IMR-90 (cell line): ENCODE measurements around the gene TGFB3. TPM values are rescaled to one million over a fixed set of nuclear protein-coding genes. Genes with fewer than 3 reads are reported as not detected.

Experiments
- ATAC-seq: fragments of 200-7000 bp; cut with Tn5 transposase; 2 replicates; pipeline ENCODE4 v1.9.1; 2020; ENCODE audit warnings: low read depth, mild to moderate bottlenecking, moderate library complexity
- BruUV-seq: library from RNA; stranded (reverse); fragments of 400-500 nt; replicated peaks from 2 replicates; lab custom pipeline; 2021; lab: Mats Ljungman, UMichigan
- CTCF ChIA-PET: fragments of 300-600 bp; formaldehyde crosslinking; extraction: SDS; loops from one replicate; lab custom pipeline; 2021; ENCODE audit warnings: antibody characterized with exemption; lab: Yijun Ruan, JAX
- POLR2A ChIA-PET: fragments of 300-600 bp; sonication (Branson Sonifier 250); formaldehyde crosslinking; loops from one replicate; lab custom pipeline; 2022; ENCODE audit warnings: antibody characterized with exemption; ENCODE audit not compliant: unreplicated experiment; lab: Charles Lee
- DNase-seq: peaks from one replicate; pipeline ENCODE4 v3.0.0; 2013
- H2AFZ ChIP-seq: replicated peaks from 2 replicates; pipeline ENCODE3; 2013; ENCODE audit warnings: low read length, mild to moderate bottlenecking; ENCODE audit not compliant: poor library complexity
- H2AK5ac ChIP-seq: 2 replicates; pipeline ENCODE4 v1.6.1; 2013; ENCODE audit warnings: low read depth, low read length, inconsistent platforms
- H2AK9ac ChIP-seq: replicated peaks from 2 replicates; pipeline ENCODE3; 2013; ENCODE audit warnings: mild to moderate bottlenecking, low read depth, low read length, moderate library complexity; ENCODE audit not compliant: poor library complexity
- H2BK120ac ChIP-seq: 2 replicates; pipeline ENCODE4 v1.6.1; 2013; ENCODE audit warnings: low read depth, low read length, inconsistent platforms
- H2BK15ac ChIP-seq: 3 replicates; pipeline ENCODE4 v1.6.1; 2013; ENCODE audit warnings: low read depth, low read length, inconsistent platforms
- H2BK20ac ChIP-seq: 2 replicates; pipeline ENCODE4 v1.6.1; 2013; ENCODE audit warnings: low read depth, mild to moderate bottlenecking, inconsistent platforms, low read length, moderate library complexity
- H2BK5ac ChIP-seq: 2 replicates; pipeline ENCODE4 v1.6.1; 2013; ENCODE audit warnings: mild to moderate bottlenecking, low read depth, low read length, inconsistent platforms; ENCODE audit not compliant: poor library complexity, severe bottlenecking
- H3K14ac ChIP-seq: replicated peaks from 2 replicates; pipeline ENCODE4 v1.6.1; 2013; ENCODE audit warnings: low read depth, low read length, inconsistent platforms
- H3K18ac ChIP-seq: 2 replicates; pipeline ENCODE4 v1.6.1; 2013; ENCODE audit warnings: low read depth, low read length, control low read depth
- H3K23ac ChIP-seq: 2 replicates; pipeline ENCODE4 v1.6.1; 2013; ENCODE audit warnings: low read depth, low read length, inconsistent platforms
- H3K27ac ChIP-seq: 2 replicates; pipeline ENCODE4 v1.5.1; 2013; ENCODE audit warnings: mild to moderate bottlenecking, control low read depth, low read length; ENCODE audit not compliant: insufficient read depth
- H3K27me3 ChIP-seq: 2 replicates; pipeline ENCODE4 v1.6.1; 2013; ENCODE audit warnings: low read length; ENCODE audit not compliant: control insufficient read depth, insufficient read depth
- H3K36me3 ChIP-seq: 2 replicates; pipeline ENCODE4 v1.6.1; 2013; ENCODE audit warnings: low read length, mixed read lengths; ENCODE audit not compliant: control insufficient read depth, insufficient read depth
- H3K4ac ChIP-seq: 2 replicates; pipeline ENCODE4 v1.6.1; 2013; ENCODE audit warnings: low read depth, low read length, inconsistent platforms
- H3K4me1 ChIP-seq: 2 replicates; pipeline ENCODE4 v1.6.1; 2013; ENCODE audit warnings: low read length, mixed read lengths; ENCODE audit not compliant: control insufficient read depth, insufficient read depth
- H3K4me2 ChIP-seq: 2 replicates; pipeline ENCODE4 v1.6.1; 2013; ENCODE audit warnings: low read depth, mild to moderate bottlenecking, control low read depth, low read length, moderate library complexity
- H3K4me3 ChIP-seq: 2 replicates; pipeline ENCODE4 v1.5.1; 2013; ENCODE audit warnings: low read depth, mild to moderate bottlenecking, control low read depth, low read length, moderate library complexity; ENCODE audit not compliant: insufficient read depth
- H3K56ac ChIP-seq: 2 replicates; pipeline ENCODE4 v1.6.1; 2013; ENCODE audit warnings: low read length, inconsistent platforms; ENCODE audit not compliant: insufficient read depth; ENCODE audit errors: extremely low read depth
- H3K79me1 ChIP-seq, 2 experiments: 2 replicates each; pipeline ENCODE4 v1.6.1; 2013; ENCODE audit warnings: low read length in 2 of 2, inconsistent platforms in 1 of 2, low read depth in 1 of 2
- H3K9ac ChIP-seq: 2 replicates; pipeline ENCODE4 v1.6.1; 2013; ENCODE audit warnings: low read depth, low read length, control low read depth
- H3K9me1 ChIP-seq: 2 replicates; pipeline ENCODE4 v1.6.1; 2013; ENCODE audit warnings: low read length, inconsistent platforms; ENCODE audit not compliant: insufficient read depth
- H3K9me3 ChIP-seq: 2 replicates; pipeline ENCODE4 v1.6.1; 2013; ENCODE audit warnings: low read length; ENCODE audit not compliant: control insufficient read depth, insufficient read depth
- H4K20me1 ChIP-seq: 2 replicates; pipeline ENCODE4 v1.6.1; 2013; ENCODE audit warnings: low read length, inconsistent platforms; ENCODE audit not compliant: insufficient read depth
- H4K5ac ChIP-seq: 2 replicates; pipeline ENCODE4 v1.6.1; 2013; ENCODE audit warnings: mild to moderate bottlenecking, low read depth, low read length, control low read depth
- H4K8ac ChIP-seq, 2 experiments: 2 replicates each; pipeline ENCODE4 v1.6.1; 2013; ENCODE audit warnings: low read depth in 2 of 2, low read length in 2 of 2, control low read depth in 1 of 2, inconsistent platforms in 1 of 2
- H4K91ac ChIP-seq: 2 replicates; pipeline ENCODE4 v1.6.1; 2013; ENCODE audit warnings: low read depth, low read length, inconsistent platforms; ENCODE audit not compliant: insufficient read depth
- RAD21 ChIP-seq: IDR thresholded peaks from 2 replicates; pipeline ENCODE4 v1.6.1; 2012; ENCODE audit warnings: low read length, improper control_type of control experiment
- RCOR1 ChIP-seq: IDR thresholded peaks from 2 replicates; pipeline ENCODE4 v1.6.1; 2012; ENCODE audit warnings: mild to moderate bottlenecking, low read length, improper control_type of control experiment; ENCODE audit not compliant: insufficient replicate concordance
- USF2 ChIP-seq: fragments of 150-350 bp; IDR thresholded peaks from 2 replicates; pipeline ENCODE4 v1.6.1; 2017; ENCODE audit warnings: mild to moderate bottlenecking, antibody characterized with exemption, low read length, low read depth
- WGBS, 2 experiments: methylation state at CpG; one replicate each; pipeline versions ENCODE4 v1.1.5 to v1.1.7; 2013; ENCODE audit warnings: missing lambda C conversion rate in 2 of 2; ENCODE audit not compliant: insufficient read length in 1 of 2; ENCODE audit errors: extremely low coverage in 2 of 2; 5-methylcytosine and 5-hydroxymethylcytosine counted together
- dilution Hi-C: fragments of 300-500 bp; cut with HindIII; formaldehyde crosslinking; loops from one replicate; pipeline ENCODE4 v1.14.3; 2018; ENCODE audit warnings: low sequenced_read_pairs; ENCODE audit not compliant: unreplicated experiment
- in situ Hi-C: fragments of 300-500 bp; cut with MboI; formaldehyde crosslinking; loops from 3 replicates; pipeline ENCODE4 v1.14.3; 2019; ENCODE audit warnings: low sequenced_read_pairs, inconsistent platforms, mixed read lengths
- intact Hi-C: fragments of 100-400 bp; cut with micrococcal nuclease; formaldehyde crosslinking; loops from 2 replicates; pipeline ENCODE4 v1.10.0; 2022
- polyA plus RNA-seq, 3 experiments: library from polyadenylated mRNA; depleted of rRNA; stranded (reverse); fragments of >200 nt; gene quantifications; 2 replicates each; pipeline ENCODE4 v1.2.3, GENCODE V29; 2012; ENCODE audit warnings: low replicate concordance in 1 of 3
- total RNA-seq: library from RNA; depleted of rRNA; stranded (reverse); fragments of >200 nt; gene quantifications from 2 replicates; pipeline ENCODE4 v1.2.3, GENCODE V29; 2012

Gene TGFB3
- total and polyA plus RNA-seq, 2 of the 4 experiments (the other 2 are of a cell fraction): 2.2 to 4.3 TPM

- no peak overlapping the region for H4K91ac ChIP-seq
- H3K23ac ChIP-seq: no peak overlapping the region
- no peaks in the 10 kb centered on the region for H3K9me1 ChIP-seq
- H3K4me3 ChIP-seq: no peak overlapping the region
- H3K27ac ChIP-seq: no peak overlapping the region
- peaks cover 16% of the 10 kb centered on the region for H3K36me3 ChIP-seq
- H4K20me1 ChIP-seq: no peaks in the 10 kb centered on the region
- no peak overlapping the region for H3K18ac ChIP-seq
- H2AK5ac ChIP-seq: no peak overlapping the region
- no peaks in the 10 kb centered on the region for H3K4me1 ChIP-seq
- ChIA-PET POLR2A (no interaction called here), CTCF (no interaction called here)
- H3K56ac ChIP-seq: no peak overlapping the region
- H3K9me3 ChIP-seq: no peaks in the 10 kb centered on the region
- DNase-seq (no peak), ATAC-seq (no peak)
- no peak overlapping the region for H3K4ac ChIP-seq
- BruUV-seq: no TSS peak
- no peak overlapping the region for H2BK5ac ChIP-seq
- H2AFZ ChIP-seq: no peak overlapping the region
- TF ChIP-seq RCOR1: no peak
- TF ChIP-seq RAD21: no peak
- no peak for TF ChIP-seq USF2
- intact Hi-C loops: no loop called here
- dilution Hi-C loops: no loop called here
- no peak overlapping the region for H4K8ac ChIP-seq
- no peak overlapping the region for H4K5ac ChIP-seq
- WGBS, 2 experiments: no CpG with 5 or more reads among the region's 4 CpGs
- no peak overlapping the region for H3K4me2 ChIP-seq
- H2BK20ac ChIP-seq: no peak overlapping the region
- peaks cover 5 to 7% of the 10 kb centered on the region in 2 experiments; a peak in 2 of 4 replicates for H3K79me1 ChIP-seq
- no peak overlapping the region for H2BK15ac ChIP-seq
- H3K9ac ChIP-seq: no peak overlapping the region
- H2BK120ac ChIP-seq: no peak overlapping the region
- no peaks in the 10 kb centered on the region for H3K27me3 ChIP-seq
- no peak overlapping the region for H2AK9ac ChIP-seq
- in situ Hi-C loops: no loop called here
- H3K14ac ChIP-seq: no peak overlapping the region
Measured at GRCh38 chr14:76024211-76024907, 42.6 kb upstream of the TGFB3 start.
